Activated CD4-positive, alpha-beta T cell treated with anti-CD3 and anti-CD28 coated beads for 36 hours (primary cell): Measurements from ENCODE around the gene TMEM91. TPM values are rescaled to one million over a fixed set of nuclear protein-coding genes. Genes with fewer than 3 reads are reported as not detected.
A peak's percentile ranks its signal among the peaks of the same experiment; 100 is the strongest.
"Not testable (repeated sequence)": the region's sequence is repeated elsewhere in the genome, so short reads cannot be mapped to it uniquely, and the experiment has no call there.

Source experiments
- ATAC-seq: fragments of 200-7000 bp; cut with Tn5 transposase; one replicate; pipeline ENCODE4 v1.10.0; 2021; ENCODE audit warnings: mild to moderate bottlenecking, moderate library complexity
- CTCF ChIA-PET: fragments of 350-600 bp; sonication (Branson Sonifier 250); formaldehyde crosslinking; loops from one replicate; lab custom pipeline; 2021; ENCODE audit warnings: antibody characterized with exemption; lab: Charles Lee
- POLR2A ChIA-PET: fragments of 350-600 bp; sonication (Branson Sonifier 250); formaldehyde crosslinking; loops from one replicate; lab custom pipeline; 2021; ENCODE audit warnings: antibody characterized with exemption, inconsistent platforms; lab: Charles Lee
- DNase-seq: peaks from one replicate; pipeline ENCODE4 v3.0.0-alpha.2; 2020
- H3K27ac Mint-ChIP-seq: one replicate; pipeline ENCODE4 v1.8.0; 2021; ENCODE audit warnings: mixed read lengths
- H3K27me3 Mint-ChIP-seq: one replicate; pipeline ENCODE4 v1.8.0; 2021; ENCODE audit warnings: mixed read lengths
- H3K36me3 Mint-ChIP-seq: one replicate; pipeline ENCODE4 v1.8.0; 2021; ENCODE audit warnings: low read depth, mixed read lengths
- H3K4me1 Mint-ChIP-seq: one replicate; pipeline ENCODE4 v1.8.0; 2021; ENCODE audit warnings: mixed read lengths
- H3K4me3 Mint-ChIP-seq: one replicate; pipeline ENCODE4 v1.8.0; 2021; ENCODE audit warnings: mild to moderate bottlenecking, moderate library complexity, mixed read lengths
- H3K9me3 Mint-ChIP-seq: one replicate; pipeline ENCODE4 v1.8.0; 2021; ENCODE audit warnings: low read depth, mixed read lengths
- intact Hi-C, 2 experiments: fragments of 100-400 bp; cut with DNase I in 1 of 2; cut with micrococcal nuclease in 1 of 2; formaldehyde crosslinking; loops; one replicate each; pipeline versions ENCODE4 v1.14.2 to v1.15.1; 2022 to 2024; cut with DNase I, micrococcal nuclease
- total RNA-seq, 2 experiments: library from RNA; stranded (reverse); gene quantifications; one replicate each; pipeline ENCODE4 v1.2.3, GENCODE V29; 2021

Gene TMEM91
- total RNA-seq, 2 experiments from 2014 or later, result 3.0 to 4.0 TPM

DNA sequence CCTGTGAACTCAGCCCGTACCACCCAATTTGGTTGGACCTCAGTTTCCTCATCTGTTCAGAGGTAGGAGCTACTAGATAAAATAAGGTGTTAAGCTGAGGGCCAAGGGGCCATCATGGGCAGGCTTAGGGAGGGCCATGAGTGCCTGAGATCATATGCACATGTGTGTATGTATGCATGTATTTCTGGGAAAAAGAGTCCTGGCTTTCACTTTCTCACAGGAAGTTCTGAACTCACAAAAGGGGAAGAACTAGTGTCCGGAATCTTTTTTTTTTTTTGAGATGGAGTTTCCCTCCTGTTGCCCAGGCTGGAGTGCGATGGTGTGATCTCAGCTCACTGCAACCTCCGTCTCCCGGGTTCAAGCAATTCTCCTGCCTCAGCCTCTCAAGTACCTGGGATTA, 41.5 kb upstream of the TMEM91 start:
- DNase-seq, result no peak
- Mint-ChIP-seq H3K27ac (peak overlapping the region; percentile 70), H3K4me3 (no peak overlapping the region), H3K9me3 (no peaks in the 10 kb centered on the region), H3K36me3 (peaks cover 54% of the 10 kb centered on the region), H3K4me1 (peaks cover 22% of the 10 kb centered on the region), H3K27me3 (no peaks in the 10 kb centered on the region)
- POLR2A ChIA-PET, result interaction anchor here (0.6 kb wide), 1 partner anchor 17 kb away, joined by 6 read pairs; no protein-coding TSS in a partner anchor
- intact Hi-C loops, result no loop called here
- ATAC-seq, result peak; percentile 36
- CTCF ChIA-PET, result interaction anchor here (0.6 kb wide), 1 partner anchor 268 kb away, joined by 3 read pairs; no protein-coding TSS in a partner anchor

DNA sequence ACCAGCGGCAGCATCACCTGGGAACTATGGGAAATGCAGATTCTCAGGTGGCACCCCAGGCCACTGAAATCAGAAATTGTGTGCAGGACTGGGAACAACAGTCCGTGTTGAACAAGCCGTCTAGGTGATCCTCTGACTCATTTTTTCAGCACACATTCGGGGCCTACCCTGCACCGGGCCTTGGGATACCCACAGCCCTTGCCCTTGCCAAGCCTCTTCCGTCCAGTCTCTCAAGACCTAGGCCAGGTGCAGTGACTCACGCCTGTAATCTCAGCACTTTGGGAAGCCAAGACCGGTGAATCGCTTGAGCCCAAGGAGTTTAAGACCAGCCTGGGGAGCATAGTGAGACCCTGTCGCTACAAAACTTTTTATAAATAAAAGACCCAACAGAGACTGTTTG, 40.9 kb upstream of the TMEM91 start:
- Mint-ChIP-seq H3K4me3 (no peak overlapping the region), H3K36me3 (peaks cover 57% of the 10 kb centered on the region), H3K9me3 (no peaks in the 10 kb centered on the region), H3K4me1 (peaks cover 20% of the 10 kb centered on the region), H3K27ac (no peak overlapping the region), H3K27me3 (no peaks in the 10 kb centered on the region)
- ChIA-PET POLR2A (no interaction called here), CTCF (interaction anchor here (0.8 kb wide), 1 partner anchor 13 kb away, joined by 5 read pairs; no protein-coding TSS in a partner anchor)
- no peak for DNase-seq
- intact Hi-C loops, result no loop called here
- no peak for ATAC-seq

DNA sequence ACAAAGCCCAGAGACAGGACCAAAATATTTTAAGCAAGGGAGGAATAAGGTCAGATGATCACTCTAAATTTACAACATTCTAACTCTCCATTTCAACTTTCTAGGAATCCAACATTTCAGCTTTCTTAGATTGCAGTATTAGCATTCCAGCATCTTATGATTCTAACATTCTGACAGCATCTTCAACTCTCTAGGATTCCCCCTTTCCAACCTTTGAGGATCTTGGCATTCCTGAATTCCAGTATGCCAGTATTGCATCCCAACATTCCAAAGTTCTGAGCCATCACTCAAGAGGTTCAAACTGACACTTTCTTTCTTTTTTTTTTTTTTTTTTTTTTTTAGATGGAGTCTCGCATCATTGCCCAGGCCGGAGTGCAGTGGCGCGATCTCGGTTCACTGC, 36.4 kb upstream of the TMEM91 start:
- Mint-ChIP-seq H3K9me3 (no peaks in the 10 kb centered on the region), H3K4me1 (peaks cover 30% of the 10 kb centered on the region), H3K27ac (no peak overlapping the region), H3K36me3 (peaks cover 61% of the 10 kb centered on the region), H3K27me3 (no peaks in the 10 kb centered on the region), H3K4me3 (no peak overlapping the region)
- CTCF ChIA-PET, result no interaction called here
- ATAC-seq (no peak), DNase-seq (no peak)
- POLR2A ChIA-PET, result no interaction called here
- intact Hi-C loops, result no loop called here

DNA sequence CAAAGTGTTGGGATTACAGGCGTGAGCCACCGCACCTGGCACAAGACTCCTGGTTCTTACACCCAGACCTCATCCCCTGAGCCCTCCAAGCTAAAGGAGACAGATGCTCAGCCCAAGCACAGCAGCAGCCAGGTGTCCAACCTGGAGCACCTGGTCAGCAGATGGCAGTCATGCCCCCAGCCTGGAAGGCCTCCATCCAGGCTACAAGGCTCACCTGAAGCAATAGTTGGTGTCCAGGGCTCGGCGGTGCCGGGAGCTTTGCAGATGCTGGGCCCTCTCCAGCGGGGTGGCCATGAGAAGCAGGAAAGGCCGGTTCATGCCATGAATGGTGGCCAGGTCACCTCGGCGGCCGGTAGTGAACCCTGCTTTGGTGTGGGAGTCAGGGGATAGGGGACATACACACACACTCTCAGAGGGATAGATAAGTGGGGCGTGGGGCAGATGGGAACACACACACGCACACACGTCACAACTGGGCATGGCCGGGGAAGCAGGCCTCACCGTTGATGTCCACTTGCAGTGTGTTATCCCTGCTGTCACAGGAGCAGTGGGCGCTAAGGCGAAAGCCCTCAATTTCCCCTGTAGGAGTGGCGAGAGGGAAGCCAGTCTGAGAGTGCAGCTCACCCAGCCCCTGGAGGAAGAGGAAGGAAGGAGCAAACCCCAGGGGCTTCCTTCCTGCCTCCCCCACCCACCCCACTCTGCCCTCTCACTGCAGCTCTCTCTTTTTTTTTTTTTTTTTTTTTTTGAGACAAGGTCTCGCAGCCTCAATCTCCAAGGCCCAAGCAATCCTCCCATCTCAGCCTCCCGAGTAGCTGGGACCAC, 34.5 kb upstream of the TMEM91 start:
- POLR2A ChIA-PET, result interaction anchor here (0.6 to 0.7 kb wide), 3 partner anchors 9 to 60 kb away, joined by 3 to 6 read pairs (median 3); no protein-coding TSS in a partner anchor
- intact Hi-C loops, result no loop called here
- ATAC-seq, result no peak
- H3K4me3 Mint-ChIP-seq, result no peak overlapping the region
- peaks cover 56% of the 10 kb centered on the region for H3K36me3 Mint-ChIP-seq
- no peak for DNase-seq
- peaks cover 30% of the 10 kb centered on the region for H3K4me1 Mint-ChIP-seq
- CTCF ChIA-PET, result no interaction called here
- H3K9me3 Mint-ChIP-seq, result no peaks in the 10 kb centered on the region
- H3K27me3 Mint-ChIP-seq, result no peaks in the 10 kb centered on the region
- no peak overlapping the region for H3K27ac Mint-ChIP-seq

DNA sequence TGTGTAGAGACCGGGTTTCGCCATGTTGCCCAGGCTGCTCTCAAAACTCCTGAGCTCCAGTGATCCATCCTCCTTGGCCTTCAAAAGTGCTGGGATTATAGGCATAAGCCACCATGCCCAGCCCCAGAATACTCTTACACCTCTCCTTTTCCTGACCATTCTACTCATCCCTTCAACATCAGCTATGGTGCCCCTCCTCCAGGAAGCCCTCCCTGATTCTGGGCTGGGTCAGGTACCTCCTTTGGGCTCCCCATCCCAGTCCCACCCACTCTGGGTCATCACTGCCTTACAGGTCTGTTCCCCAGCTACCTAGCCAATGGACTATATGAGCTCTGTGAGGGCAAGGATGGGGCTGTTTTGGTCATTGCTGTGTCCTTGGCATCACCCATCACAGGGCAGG, 32.2 kb upstream of the TMEM91 start:
- H3K36me3 Mint-ChIP-seq, result peaks cover 58% of the 10 kb centered on the region
- ChIA-PET POLR2A (no interaction called here), CTCF (no interaction called here)
- no peaks in the 10 kb centered on the region for H3K9me3 Mint-ChIP-seq
- DNase-seq (no peak), ATAC-seq (no peak)
- peaks cover 34% of the 10 kb centered on the region for H3K4me1 Mint-ChIP-seq
- H3K27me3 Mint-ChIP-seq, result no peaks in the 10 kb centered on the region
- intact Hi-C loops, result no loop called here
- peak overlapping the region; percentile 65 for H3K27ac Mint-ChIP-seq
- no peak overlapping the region for H3K4me3 Mint-ChIP-seq

DNA sequence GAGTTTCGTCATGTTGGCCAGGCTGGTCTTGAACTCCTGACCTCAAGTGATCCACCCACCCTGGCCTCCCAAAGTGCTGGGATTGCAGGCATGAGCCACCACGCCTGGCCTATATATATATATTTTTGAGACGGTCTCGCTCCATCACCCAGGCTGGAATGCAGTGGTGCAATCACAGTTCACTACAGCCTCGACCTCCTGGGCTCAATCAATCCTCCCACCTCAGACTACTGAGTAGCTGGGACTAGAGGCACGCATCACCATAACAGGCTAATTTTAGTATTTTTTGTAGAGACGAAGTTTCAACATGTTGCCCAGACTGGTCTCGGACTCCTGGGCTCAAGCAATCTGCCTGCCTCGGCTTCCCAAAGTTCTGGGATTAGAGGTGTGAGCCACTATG, 29.4 kb upstream of the TMEM91 start:
- intact Hi-C loops, POLR2A ChIA-PET, H3K27me3 Mint-ChIP-seq, CTCF ChIA-PET, ATAC-seq, DNase-seq, H3K9me3 Mint-ChIP-seq, H3K4me3 Mint-ChIP-seq, H3K27ac Mint-ChIP-seq: not testable (repeated sequence)
- Mint-ChIP-seq H3K36me3 (peaks cover 59% of the 10 kb centered on the region), H3K4me1 (peaks cover 43% of the 10 kb centered on the region)

DNA sequence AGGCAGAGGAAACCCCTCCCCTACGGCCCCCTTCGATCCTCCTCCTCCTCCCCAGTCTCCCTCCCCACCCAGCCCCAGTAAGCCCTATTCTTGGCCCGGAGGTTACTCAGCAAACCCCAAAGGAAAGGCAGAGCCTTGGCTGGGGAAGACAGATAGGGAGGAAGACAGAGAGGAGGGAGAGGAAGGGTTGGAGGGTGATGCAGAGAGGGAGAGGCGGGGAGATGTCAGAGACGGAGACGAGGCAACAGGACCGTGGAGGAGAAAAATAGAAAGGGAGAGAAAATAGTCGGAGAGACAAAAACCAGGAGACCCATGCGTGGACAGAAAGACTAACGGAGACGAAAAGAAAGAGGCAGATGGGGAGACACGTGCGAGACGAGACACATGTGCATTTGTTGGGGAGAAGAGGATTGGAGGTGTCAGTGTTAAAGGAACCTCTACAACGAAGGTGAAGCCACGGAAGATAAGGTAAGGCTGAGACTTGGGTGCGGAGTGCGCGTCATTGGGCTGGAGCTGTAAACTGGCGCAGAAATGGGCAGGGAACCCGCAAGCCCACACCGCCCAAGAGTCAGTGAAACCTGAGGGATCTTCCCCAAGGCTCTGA, 25.5 kb upstream of the TMEM91 start:
- H3K9me3 Mint-ChIP-seq, result no peaks in the 10 kb centered on the region
- DNase-seq (no peak), ATAC-seq (peak; percentile 5)
- CTCF ChIA-PET, result interaction anchor here (0.5 to 3.3 kb wide), 8 partner anchors 9 to 223 kb away, joined by 3 to 19 read pairs (median 5); partner anchors contain the start of genes B9D2, CCDC97, DMAC2 and HNRNPUL1
- peak overlapping the region; percentile 96 for H3K4me3 Mint-ChIP-seq
- POLR2A ChIA-PET, result interaction anchor here (0.6 to 3.0 kb wide), 4 partner anchors 13 to 201 kb away, joined by 3 to 20 read pairs (median 12); partner anchors contain the start of genes B9D2 and HNRNPUL1
- peak overlapping the region; percentile 85 for H3K27ac Mint-ChIP-seq
- H3K36me3 Mint-ChIP-seq, result peaks cover 38% of the 10 kb centered on the region
- no peaks in the 10 kb centered on the region for H3K27me3 Mint-ChIP-seq
- H3K4me1 Mint-ChIP-seq, result peaks cover 37% of the 10 kb centered on the region
- intact Hi-C loops, result loop anchor here (1.0 to 5.0 kb wide), 13 partner anchors 13 to 734 kb away; partner anchors contain the start of genes B9D2 (in 2 of the 2), CCDC97 (in 2 of the 2), ARHGEF1 (in 1 of the 2) and BCKDHA (in 1 of the 2)

DNA sequence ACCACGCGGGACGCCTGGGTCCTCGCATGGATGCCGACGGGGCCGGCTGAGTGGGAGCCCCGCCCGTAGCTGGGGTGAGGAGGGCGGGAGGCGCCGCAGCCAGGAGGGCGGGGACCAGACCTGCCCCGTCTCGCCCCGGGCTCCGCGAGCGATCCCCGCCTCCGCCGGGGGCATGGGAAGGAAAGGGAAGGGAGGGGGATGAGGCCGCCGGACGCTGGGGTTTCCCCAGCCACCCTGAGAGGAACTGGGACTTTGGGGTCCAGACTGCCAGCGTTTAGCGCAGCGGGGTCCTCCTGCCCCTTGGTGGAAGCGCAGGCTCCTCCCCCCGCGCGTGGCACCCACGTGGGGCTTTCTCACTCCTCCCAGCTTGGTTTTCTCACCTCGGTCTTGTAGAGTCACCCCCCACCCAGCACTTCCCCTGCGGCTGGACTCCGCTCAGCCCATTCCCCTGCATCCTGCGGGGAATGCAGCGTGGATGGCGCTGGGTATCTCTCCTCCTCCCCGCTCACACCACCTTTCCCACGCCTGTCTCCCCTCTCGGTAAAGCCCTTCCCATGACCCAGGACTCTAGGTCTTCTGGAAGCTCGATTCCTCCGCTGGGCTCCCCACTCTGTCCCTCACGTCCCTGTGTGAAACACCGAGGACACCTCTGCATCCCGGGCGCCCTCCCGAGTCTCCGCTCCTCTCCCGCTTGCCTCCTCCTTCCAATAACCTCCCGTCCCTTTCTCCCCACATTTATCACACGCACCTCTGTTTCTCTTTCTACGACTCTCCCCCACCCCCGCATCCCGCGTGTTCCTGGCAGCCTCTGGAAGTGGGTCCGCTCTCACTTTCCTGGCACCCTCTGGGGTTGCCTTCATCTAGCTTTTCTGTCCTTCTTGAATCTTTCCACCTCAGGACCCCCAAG, 24.7 kb upstream of the TMEM91 start:
- Mint-ChIP-seq H3K36me3 (peaks cover 35% of the 10 kb centered on the region), H3K4me1 (peaks cover 42% of the 10 kb centered on the region), H3K27me3 (no peaks in the 10 kb centered on the region), H3K9me3 (no peaks in the 10 kb centered on the region), H3K27ac (peak overlapping the region; percentile 94), H3K4me3 (peak overlapping the region; percentile 96)
- ATAC-seq (peak; percentile 55), DNase-seq (peak; percentile 87)
- intact Hi-C loops, result loop anchor here (1.0 to 5.0 kb wide), 15 partner anchors 13 to 734 kb away; partner anchors contain the start of genes B9D2 (in 2 of the 2), CCDC97 (in 2 of the 2), ARHGEF1 (in 1 of the 2) and BCKDHA (in 1 of the 2)
- ChIA-PET POLR2A (interaction anchor here (0.6 to 3.0 kb wide), 8 partner anchors 12 to 599 kb away, joined by 3 to 20 read pairs (median 6); partner anchors contain the start of genes B9D2, DMAC2 and HNRNPUL1), CTCF (interaction anchor here (0.5 to 3.3 kb wide), 13 partner anchors 8 to 250 kb away, joined by 3 to 19 read pairs (median 4); partner anchors contain the start of genes B9D2, CCDC97, DMAC2 and HNRNPUL1)

DNA sequence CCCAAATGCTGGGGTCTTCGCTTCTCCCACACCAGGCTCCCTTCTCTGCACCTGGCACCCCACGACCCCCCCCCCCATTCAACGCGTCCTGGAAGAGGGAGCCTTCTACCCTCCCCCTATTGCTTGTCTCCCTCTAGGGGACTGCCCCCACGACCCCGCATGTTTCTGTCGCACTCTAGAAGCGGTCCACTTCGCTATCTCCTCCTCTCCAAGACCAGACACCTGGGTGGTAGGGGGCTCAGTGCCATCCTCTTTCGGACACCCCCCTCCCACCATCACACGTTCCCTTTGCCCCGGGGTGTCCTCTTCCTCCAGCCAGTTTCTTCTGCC, 24.1 kb upstream of the TMEM91 start:
- Mint-ChIP-seq H3K4me1 (peaks cover 48% of the 10 kb centered on the region), H3K9me3 (no peaks in the 10 kb centered on the region), H3K4me3 (peak overlapping the region; percentile 96), H3K27me3 (no peaks in the 10 kb centered on the region), H3K27ac (peak overlapping the region; percentile 94), H3K36me3 (peaks cover 35% of the 10 kb centered on the region)
- CTCF ChIA-PET, result interaction anchor here (0.6 to 3.3 kb wide), 9 partner anchors 11 to 249 kb away, joined by 3 to 19 read pairs (median 5); partner anchors contain the start of genes B9D2, CCDC97, DMAC2 and HNRNPUL1
- DNase-seq (no peak), ATAC-seq (no peak)
- intact Hi-C loops, result loop anchor here (2.0 to 5.0 kb wide), 6 partner anchors 147 to 735 kb away; partner anchors contain the start of genes ARHGEF1 (in 1 of the 2) and RPS19 (in 1 of the 2)
- POLR2A ChIA-PET, result interaction anchor here (0.6 to 3.0 kb wide), 6 partner anchors 12 to 599 kb away, joined by 3 to 20 read pairs (median 10); partner anchors contain the start of genes B9D2, DMAC2 and HNRNPUL1
